HG03039 (cell line): ENCODE results near the gene CA12.
A peak's percentile ranks its signal among the peaks of the same experiment; 100 is the strongest.

Experiments
- ATAC-seq: cut with Tn5 transposase; IDR thresholded peaks from one replicate; pipeline ENCODE4 v1.9.1; 2021; ENCODE audit warnings: mild to moderate bottlenecking, moderate library complexity; ENCODE audit not compliant: unreplicated experiment

CA12 gene

DNA sequence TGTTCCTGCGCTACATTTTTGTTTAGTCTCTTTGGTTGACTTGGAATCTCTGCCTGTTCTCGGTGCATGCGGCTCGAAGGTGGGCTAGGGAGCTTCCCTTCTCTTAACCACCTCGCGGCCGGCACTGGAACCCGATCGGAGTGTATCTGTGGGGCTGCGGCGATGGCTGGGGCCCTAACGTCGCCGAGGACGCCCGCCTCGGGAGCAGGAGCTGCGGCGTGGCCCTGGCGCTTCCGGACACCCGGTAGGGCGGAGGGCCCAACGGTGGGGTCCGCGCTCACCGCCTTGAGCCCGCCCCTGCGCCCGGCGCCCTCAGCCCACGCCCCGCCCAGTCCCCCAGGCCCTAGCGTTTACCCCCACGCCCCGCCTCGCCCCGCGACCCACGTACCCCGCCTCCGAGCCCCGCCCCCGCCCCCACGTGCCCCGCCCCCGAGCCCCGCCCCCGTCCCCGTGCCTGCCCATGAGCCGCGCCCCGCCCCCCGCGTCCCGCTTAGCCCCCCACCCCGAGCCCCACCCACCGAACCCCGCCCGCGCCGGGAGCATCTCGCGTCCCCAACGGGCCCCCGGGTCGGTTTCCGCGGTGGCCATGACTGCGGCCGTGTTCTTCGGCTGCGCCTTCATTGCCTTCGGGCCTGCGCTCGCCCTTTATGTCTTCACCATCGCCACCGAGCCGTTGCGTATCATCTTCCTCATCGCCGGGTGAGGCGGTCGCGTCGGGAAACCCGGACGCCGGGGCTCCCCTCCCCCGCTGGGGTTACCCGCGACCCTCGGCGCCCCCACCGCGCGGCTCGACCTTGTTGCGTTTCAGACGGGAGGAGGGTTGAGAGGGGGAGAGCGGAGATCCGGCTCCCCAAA, 104.4 kb downstream of the CA12 start, which contains the start of gene APH1B:
Gene APH1B, plus strand, starts transcription at position 568 of the 855 bp plus-strand sequence. Its CDS starts 19 bp downstream, at position 587.
- ATAC-seq: peak; percentile 71

DNA sequence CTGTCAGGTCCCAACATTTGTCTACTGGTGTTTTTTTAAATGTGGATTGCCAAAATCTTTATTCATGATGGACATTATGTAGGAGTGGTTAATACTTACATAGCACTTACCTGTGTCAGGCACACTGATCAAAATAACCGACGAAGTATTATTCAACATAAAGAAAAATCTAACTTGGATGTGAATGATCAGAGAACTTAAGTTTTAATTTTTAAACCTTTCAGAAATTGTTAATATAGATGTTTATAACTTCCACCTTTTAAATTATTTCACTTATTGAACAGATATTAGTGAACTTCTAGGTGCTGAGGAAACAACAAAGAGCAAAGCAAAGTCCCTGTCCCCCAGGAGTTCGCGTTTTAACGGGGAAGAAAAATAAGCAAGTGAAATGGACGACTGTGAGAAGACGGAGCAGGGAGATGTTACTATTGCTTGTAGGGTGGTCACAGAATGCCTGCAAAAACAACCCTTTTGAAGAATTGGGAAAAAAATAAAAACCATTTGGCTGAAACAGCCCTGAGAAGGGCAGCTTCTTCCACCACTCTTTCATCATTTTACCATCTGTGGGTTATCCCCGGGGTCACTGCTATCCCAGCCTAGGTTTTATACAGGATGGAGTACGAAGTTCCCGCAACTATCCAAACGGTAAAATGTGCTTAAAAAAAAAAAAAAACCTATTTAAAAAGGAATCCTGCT, 105.2 kb downstream of the CA12 start:
- ATAC-seq: peak; percentile 3

DNA sequence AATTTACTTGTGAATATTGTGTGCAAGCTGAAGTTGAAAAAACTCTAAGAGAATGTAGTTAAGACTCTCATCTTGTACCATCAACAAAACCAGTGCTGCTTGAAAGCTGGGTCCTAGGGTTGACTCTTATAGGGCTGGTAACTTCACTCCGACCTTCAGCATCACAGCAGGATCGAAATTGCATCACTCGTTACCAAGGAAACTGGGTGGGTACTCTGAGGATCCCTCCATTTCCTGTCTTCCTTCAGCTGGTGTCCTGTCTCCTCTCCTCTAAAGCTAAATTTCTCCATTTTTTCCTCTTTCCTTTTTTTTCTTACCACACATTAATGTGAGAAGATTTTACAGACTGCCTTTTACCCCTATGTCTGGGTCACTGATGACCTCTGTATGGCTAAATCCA, 107.2 kb downstream of the CA12 start:
- no peak for ATAC-seq
